Measurements from ENCODE around the gene STMND1.

Gene STMND1

DNA sequence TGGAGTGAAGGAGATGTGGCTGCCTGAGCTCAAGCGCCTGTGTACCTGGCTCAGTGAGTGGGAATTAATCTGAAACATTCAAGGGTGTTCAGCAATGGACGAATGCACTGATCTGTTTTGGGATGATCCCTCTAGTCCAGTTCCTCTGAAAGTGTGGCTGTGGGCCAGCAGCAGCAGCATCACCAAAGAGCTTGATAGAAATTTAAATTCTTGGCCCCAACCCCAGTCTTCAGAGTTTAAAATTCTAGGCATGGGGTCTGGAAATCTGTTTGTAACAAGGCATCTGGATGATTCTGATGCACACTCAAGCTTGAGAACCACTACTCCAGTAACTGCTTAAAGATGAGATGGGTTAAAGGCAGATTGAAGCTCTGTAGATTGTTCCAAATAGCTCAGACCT lies 59.2 kb downstream of the STMND1 start:
- no peak for DNase-seq (ENCODE audit: low read depth)

DNA sequence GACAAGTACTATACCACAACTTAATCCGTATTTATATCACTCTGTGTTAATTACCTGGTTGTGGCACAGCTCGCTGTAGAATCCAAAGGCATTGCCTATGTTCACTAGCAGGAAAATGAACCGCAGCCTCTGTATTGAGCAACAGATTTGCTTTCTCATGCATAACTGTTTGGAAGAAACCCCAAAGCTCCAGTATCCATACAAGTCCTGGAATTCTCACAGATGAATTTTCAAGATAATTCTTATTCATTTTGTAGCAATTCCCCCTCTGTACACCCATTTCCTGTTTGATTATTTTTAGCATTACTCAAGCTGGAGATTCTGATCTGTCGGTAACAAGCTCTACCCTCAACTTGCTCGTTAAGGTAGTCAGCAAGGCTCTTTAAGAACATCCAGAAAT lies 63.5 kb downstream of the STMND1 start:
- no peak for DNase-seq (ENCODE audit: low read depth)

- DNase-seq (ENCODE audit: low read depth) = no peak
These were observed 65.6 kb downstream of the STMND1 start for GRCh38 chr6:17167327-17167979.

DNA sequence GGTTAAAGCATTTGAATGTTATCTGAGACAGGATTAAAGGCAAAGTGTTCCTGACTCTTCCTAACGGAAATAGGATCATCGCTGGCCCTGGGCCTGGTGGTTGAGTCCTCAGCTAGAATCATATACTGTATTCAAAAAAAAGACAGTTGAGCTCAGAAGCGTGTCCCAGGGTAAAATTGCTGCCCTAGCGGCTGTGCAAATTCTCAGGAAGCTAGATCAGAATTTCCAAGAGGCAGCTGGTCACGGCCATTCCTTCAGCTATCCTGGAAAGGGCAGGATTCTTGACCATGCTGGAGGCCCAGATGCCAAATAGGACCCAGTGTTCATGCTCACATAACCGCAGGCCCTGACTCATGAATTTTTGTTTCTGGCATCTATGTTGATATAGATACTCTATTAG lies 67.4 kb downstream of the STMND1 start:
- DNase-seq (ENCODE audit: low read depth) = no peak

DNA sequence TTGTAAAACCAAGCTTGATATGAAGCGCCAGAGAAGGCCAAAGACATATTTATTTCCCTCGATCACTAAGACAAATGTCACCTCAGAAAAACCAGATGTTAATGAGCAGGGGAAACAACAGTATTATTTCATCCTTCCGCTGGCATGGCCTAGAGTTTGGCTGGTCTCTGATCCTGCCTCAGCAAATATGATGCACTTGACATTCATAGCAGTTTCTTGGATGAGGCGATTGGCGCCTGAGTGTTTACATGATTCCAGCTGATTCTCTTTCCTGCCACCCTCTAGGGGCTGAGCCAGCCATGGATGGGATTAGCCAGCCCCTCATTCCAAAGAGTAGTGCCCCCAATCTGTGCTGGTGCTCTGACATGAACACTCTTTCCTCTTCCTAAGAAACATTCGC lies 67.9 kb downstream of the STMND1 start:
- no peak for DNase-seq (ENCODE audit: low read depth)

GRCh38 chr6:17172836-17173470 lies 71.1 kb downstream of the STMND1 start:
- DNase-seq (ENCODE audit: low read depth) = no peak

DNA sequence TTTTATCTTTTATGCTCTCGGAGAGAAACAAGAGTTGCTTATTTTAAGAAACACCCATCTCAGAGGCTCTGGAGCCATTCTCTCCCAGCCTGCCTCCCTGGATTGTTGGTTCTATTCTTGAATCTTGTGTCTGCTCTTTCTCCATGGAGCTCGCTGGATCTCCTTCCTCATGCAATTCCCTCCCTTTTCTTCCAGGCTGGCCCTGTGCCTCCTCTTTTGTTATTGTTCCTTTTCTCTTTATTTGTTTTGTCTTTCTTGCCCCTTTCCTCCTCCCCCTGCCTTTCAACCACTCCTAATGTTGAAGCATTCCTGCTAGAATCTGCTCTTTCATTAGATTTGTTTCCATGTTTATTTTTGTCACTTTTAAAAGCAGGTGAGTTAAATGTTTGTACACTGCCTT lies 76.5 kb downstream of the STMND1 start:
- DNase-seq (ENCODE audit: low read depth) = no peak

- DNase-seq (ENCODE audit: low read depth) = no peak
These were observed 77.1 kb downstream of the STMND1 start for GRCh38 chr6:17178754-17179529.

DNA sequence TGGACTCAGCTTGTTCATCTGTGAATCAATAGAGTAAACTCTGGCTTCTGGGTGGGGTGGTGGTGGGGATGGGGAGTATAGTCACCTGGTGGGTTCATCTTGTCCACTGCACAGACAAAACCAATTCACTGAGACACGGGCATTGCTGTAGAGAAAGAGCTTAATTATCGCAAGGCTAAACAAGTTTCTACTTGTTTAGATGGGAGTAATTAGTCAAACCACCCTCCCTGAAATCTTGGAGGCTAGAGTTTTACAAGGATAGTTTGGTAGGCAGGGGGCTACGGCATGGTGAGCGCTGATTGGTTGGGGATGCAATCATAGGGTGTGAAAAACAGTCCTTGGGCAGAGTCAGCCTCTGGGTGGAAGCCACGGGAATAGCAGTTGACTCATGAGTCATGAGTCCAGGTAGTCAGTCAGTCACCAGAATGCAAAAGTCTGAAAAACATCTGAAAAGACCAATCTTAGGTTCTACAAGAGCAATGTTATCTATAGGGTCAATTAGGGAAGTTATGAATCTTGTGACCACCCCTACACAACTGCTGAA lies 77.8 kb downstream of the STMND1 start:
- no peak for DNase-seq (ENCODE audit: low read depth)
